ENCODE measurements around the gene TMEM178B. TPM values are rescaled to one million over a fixed set of nuclear protein-coding genes. Genes with fewer than 3 reads are reported as not detected.

TMEM178B gene
- total RNA-seq, 2 donors from 2014 or later = 1.7 to 4.1 TPM

- no peak overlapping the region for H3K27ac Mint-ChIP-seq
- WGBS, 2 experiments (ENCODE audit: insufficient coverage in 1 of 2, insufficient read length in 1 of 2) = 84% methylated on average over 2 of the region's 2 CpGs; no CpG with 5 or more reads in 1 of the 2 experiments
- no peaks in the 10 kb centered on the region for H3K36me3 Mint-ChIP-seq (ENCODE audit: low read depth)
- H3K9me3 Mint-ChIP-seq = no peaks in the 10 kb centered on the region
- H3K4me1 Mint-ChIP-seq = no peaks in the 10 kb centered on the region
- Histone ChIP-seq H3K9ac (ENCODE audit: extremely low read depth, low read length, poor library complexity, severe bottlenecking) (no peak overlapping the region), H3K4me3 (ENCODE audit: low read length) (no peak overlapping the region), H3K4me1 (ENCODE audit: control insufficient read depth, insufficient read depth, low read length) (no peaks in the 10 kb centered on the region), H3K36me3 (ENCODE audit: control insufficient read depth, insufficient read depth, low read length) (no peaks in the 10 kb centered on the region), H3K27ac (ENCODE audit: low read depth, low read length) (no peak overlapping the region), H3K9me3 (ENCODE audit: control insufficient read depth, low read length) (no peaks in the 10 kb centered on the region), H3K27me3 (ENCODE audit: control insufficient read depth, insufficient read depth, low read length, poor library complexity, severe bottlenecking) (no peaks in the 10 kb centered on the region)
- no peaks in the 10 kb centered on the region for H3K27me3 Mint-ChIP-seq (ENCODE audit: insufficient read depth)
- no peak for TF ChIP-seq CTCF (conservative IDR thresholded peaks at IDR 0.05)
- no peak for DNase-seq
- H3K4me3 Mint-ChIP-seq = no peak overlapping the region
These were observed 238.5 kb downstream of the TMEM178B start for GRCh38 chr7:141312395-141312794.

GRCh38 chr7:141312828-141313521 lies 239.1 kb downstream of the TMEM178B start:
- no peak for TF ChIP-seq CTCF (conservative IDR thresholded peaks at IDR 0.05)
- Mint-ChIP-seq H3K27me3 (ENCODE audit: insufficient read depth) (no peaks in the 10 kb centered on the region), H3K4me1 (no peaks in the 10 kb centered on the region), H3K9me3 (no peaks in the 10 kb centered on the region), H3K4me3 (no peak overlapping the region), H3K27ac (no peak overlapping the region), H3K36me3 (ENCODE audit: low read depth) (no peaks in the 10 kb centered on the region)
- no peaks in the 10 kb centered on the region for H3K36me3 ChIP-seq (ENCODE audit: control insufficient read depth, insufficient read depth, low read length)
- no peaks in the 10 kb centered on the region for H3K27me3 ChIP-seq (ENCODE audit: control insufficient read depth, insufficient read depth, low read length, poor library complexity, severe bottlenecking)
- no peak overlapping the region for H3K4me3 ChIP-seq (ENCODE audit: low read length)
- 67 to 81% methylated on average over 1 to 2 of the region's 2 CpGs for WGBS, 2 experiments (ENCODE audit: insufficient coverage in 1 of 2, insufficient read length in 1 of 2)
- no peak for DNase-seq
- no peaks in the 10 kb centered on the region for H3K4me1 ChIP-seq (ENCODE audit: control insufficient read depth, insufficient read depth, low read length)
- no peak overlapping the region for H3K9ac ChIP-seq (ENCODE audit: extremely low read depth, low read length, poor library complexity, severe bottlenecking)
- no peaks in the 10 kb centered on the region for H3K9me3 ChIP-seq (ENCODE audit: control insufficient read depth, low read length)
- H3K27ac ChIP-seq (ENCODE audit: low read depth, low read length) = no peak overlapping the region

- WGBS, 2 experiments (ENCODE audit: insufficient coverage in 1 of 2, insufficient read length in 1 of 2) = 91 to 96% methylated on average over 5 of the region's 5 CpGs
- no peaks in the 10 kb centered on the region for H3K36me3 Mint-ChIP-seq (ENCODE audit: low read depth)
- no peaks in the 10 kb centered on the region for H3K9me3 Mint-ChIP-seq
- H3K9ac ChIP-seq (ENCODE audit: extremely low read depth, low read length, poor library complexity, severe bottlenecking) = no peak overlapping the region
- no peaks in the 10 kb centered on the region for H3K36me3 ChIP-seq (ENCODE audit: control insufficient read depth, insufficient read depth, low read length)
- no peak for DNase-seq
- no peak overlapping the region for H3K27ac ChIP-seq (ENCODE audit: low read depth, low read length)
- H3K4me3 ChIP-seq (ENCODE audit: low read length) = no peak overlapping the region
- no peaks in the 10 kb centered on the region for H3K4me1 ChIP-seq (ENCODE audit: control insufficient read depth, insufficient read depth, low read length)
- H3K27ac Mint-ChIP-seq = no peak overlapping the region
- H3K9me3 ChIP-seq (ENCODE audit: control insufficient read depth, low read length) = no peaks in the 10 kb centered on the region
- no peaks in the 10 kb centered on the region for H3K27me3 Mint-ChIP-seq (ENCODE audit: insufficient read depth)
- TF ChIP-seq CTCF (conservative IDR thresholded peaks at IDR 0.05) = no peak
- H3K27me3 ChIP-seq (ENCODE audit: control insufficient read depth, insufficient read depth, low read length, poor library complexity, severe bottlenecking) = no peaks in the 10 kb centered on the region
- no peaks in the 10 kb centered on the region for H3K4me1 Mint-ChIP-seq
- no peak overlapping the region for H3K4me3 Mint-ChIP-seq
These were observed 240.0 kb downstream of the TMEM178B start for GRCh38 chr7:141313896-141314295.
